GM12891 (cell line): ENCODE results near the gene NRN1.

Experiments
- POLR2A ChIP-seq: IDR thresholded peaks from 2 replicates; pipeline ENCODE4 v1.6.1; 2011; ENCODE audit warnings: low read depth, low read length, control low read depth
- POLR2AphosphoS5 ChIP-seq: IDR thresholded peaks from 2 replicates; pipeline ENCODE4 v1.6.1; 2011; ENCODE audit warnings: low read depth, low read length, control low read depth
- POU2F2 ChIP-seq: IDR thresholded peaks from 2 replicates; pipeline ENCODE4 v1.6.1; 2011; ENCODE audit warnings: low read depth, mild to moderate bottlenecking, control low read depth, low read length, moderate library complexity
- SPI1 ChIP-seq: IDR thresholded peaks from 2 replicates; pipeline ENCODE4 v1.6.1; 2011; ENCODE audit warnings: low read depth, low read length, control low read depth
- TAF1 ChIP-seq: IDR thresholded peaks from 2 replicates; pipeline ENCODE4 v1.6.1; 2011; ENCODE audit warnings: low read depth, low read length, control low read depth

GRCh38 chr6:5986861-5987260, 19.9 kb downstream of the NRN1 start:
- TF ChIP-seq POLR2A = no peak
- TF ChIP-seq POLR2AphosphoS5 = no peak
- no peak for TF ChIP-seq TAF1
- TF ChIP-seq SPI1 = no peak
- no peak for TF ChIP-seq POU2F2
